NT2/D1 (cell line): ENCODE measurements around the gene NANOS1.

Experiments
- DNase-seq: peaks from one replicate; pipeline ENCODE4 v3.0.0-alpha.2; 2011; ENCODE audit warnings: low read depth, low spot score
- H3K27me3 ChIP-seq: 2 replicates; pipeline ENCODE4 v1.6.0; 2011; ENCODE audit warnings: mild to moderate bottlenecking; ENCODE audit not compliant: insufficient read length, insufficient read depth
- H3K36me3 ChIP-seq: 2 replicates; pipeline ENCODE4 v1.6.1; 2011; ENCODE audit warnings: mild to moderate bottlenecking, low read length, mixed read lengths; ENCODE audit not compliant: insufficient read depth, insufficient read length
- H3K4me1 ChIP-seq: 2 replicates; pipeline ENCODE4 v1.5.1; 2011; ENCODE audit not compliant: insufficient read depth, insufficient read length
- H3K4me3 ChIP-seq: 2 replicates; pipeline ENCODE4 v1.5.1; 2011; ENCODE audit warnings: low read depth; ENCODE audit not compliant: insufficient read length
- H3K9ac ChIP-seq: 2 replicates; pipeline ENCODE4 v1.6.0; 2011; ENCODE audit warnings: low read depth; ENCODE audit not compliant: insufficient read length
- H3K9me3 ChIP-seq: 2 replicates; pipeline ENCODE4 v1.5.1; 2011; ENCODE audit warnings: mild to moderate bottlenecking, low read length; ENCODE audit not compliant: insufficient read depth
- SUZ12 ChIP-seq: IDR thresholded peaks from 2 replicates; pipeline ENCODE4 v1.6.1; 2011; ENCODE audit not compliant: insufficient read length, insufficient read depth; ENCODE audit errors: extremely low read depth
- YY1 ChIP-seq: IDR thresholded peaks from 2 replicates; pipeline ENCODE4 v1.6.1; 2011; ENCODE audit not compliant: insufficient read length, insufficient read depth
- ZNF274 ChIP-seq: IDR thresholded peaks from 2 replicates; pipeline ENCODE4 v1.6.1; 2011; ENCODE audit warnings: mild to moderate bottlenecking, low read depth, low read length

Gene NANOS1, protein sequence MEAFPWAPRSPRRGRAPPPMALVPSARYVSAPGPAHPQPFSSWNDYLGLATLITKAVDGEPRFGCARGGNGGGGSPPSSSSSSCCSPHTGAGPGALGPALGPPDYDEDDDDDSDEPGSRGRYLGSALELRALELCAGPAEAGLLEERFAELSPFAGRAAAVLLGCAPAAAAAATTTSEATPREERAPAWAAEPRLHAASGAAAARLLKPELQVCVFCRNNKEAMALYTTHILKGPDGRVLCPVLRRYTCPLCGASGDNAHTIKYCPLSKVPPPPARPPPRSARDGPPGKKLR

DNA sequence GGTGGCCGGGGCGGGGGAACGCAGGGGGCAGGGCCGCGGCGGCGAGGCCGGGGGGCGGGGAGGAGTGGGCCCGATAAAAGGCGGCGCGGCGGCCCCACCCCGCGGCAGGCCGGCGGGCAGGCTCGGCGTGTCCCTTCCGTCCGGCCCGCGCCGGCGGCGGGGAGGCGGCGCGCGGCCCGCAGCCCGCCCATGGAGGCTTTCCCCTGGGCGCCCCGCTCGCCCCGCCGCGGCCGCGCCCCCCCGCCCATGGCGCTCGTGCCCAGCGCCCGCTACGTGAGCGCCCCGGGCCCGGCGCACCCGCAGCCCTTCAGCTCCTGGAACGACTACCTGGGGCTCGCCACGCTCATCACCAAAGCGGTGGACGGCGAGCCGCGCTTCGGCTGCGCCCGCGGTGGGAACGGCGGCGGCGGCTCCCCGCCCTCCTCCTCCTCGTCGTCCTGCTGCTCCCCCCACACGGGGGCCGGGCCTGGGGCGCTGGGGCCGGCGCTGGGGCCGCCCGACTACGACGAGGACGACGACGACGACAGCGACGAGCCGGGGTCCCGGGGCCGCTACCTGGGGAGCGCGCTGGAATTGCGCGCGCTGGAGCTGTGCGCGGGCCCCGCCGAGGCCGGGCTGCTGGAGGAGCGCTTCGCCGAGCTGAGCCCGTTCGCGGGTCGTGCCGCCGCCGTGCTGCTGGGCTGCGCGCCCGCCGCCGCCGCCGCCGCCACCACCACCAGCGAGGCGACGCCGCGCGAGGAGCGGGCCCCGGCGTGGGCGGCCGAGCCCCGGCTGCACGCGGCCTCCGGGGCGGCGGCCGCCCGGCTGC lies at the start of gene NANOS1:
TSS of gene NANOS1 (plus strand) at position 102 of the 808 bp plus-strand sequence. CDS start at position 190, 88 bp downstream.
- no peak for DNase-seq
- peak within 1 kb of the TSS; percentile 44 for H3K4me3 ChIP-seq
- no peaks in the 10 kb centered on the region for H3K27me3 ChIP-seq
- no peaks in the 10 kb centered on the region for H3K9me3 ChIP-seq
- TF ChIP-seq YY1 (no peak), SUZ12 (no peak), ZNF274 (no peak)
- H3K36me3 ChIP-seq, result peaks cover 11% of the 10 kb centered on the region
- peaks cover 15% of the 10 kb centered on the region for H3K4me1 ChIP-seq
- H3K9ac ChIP-seq, result peak within 1 kb of the TSS; percentile 71

DNA sequence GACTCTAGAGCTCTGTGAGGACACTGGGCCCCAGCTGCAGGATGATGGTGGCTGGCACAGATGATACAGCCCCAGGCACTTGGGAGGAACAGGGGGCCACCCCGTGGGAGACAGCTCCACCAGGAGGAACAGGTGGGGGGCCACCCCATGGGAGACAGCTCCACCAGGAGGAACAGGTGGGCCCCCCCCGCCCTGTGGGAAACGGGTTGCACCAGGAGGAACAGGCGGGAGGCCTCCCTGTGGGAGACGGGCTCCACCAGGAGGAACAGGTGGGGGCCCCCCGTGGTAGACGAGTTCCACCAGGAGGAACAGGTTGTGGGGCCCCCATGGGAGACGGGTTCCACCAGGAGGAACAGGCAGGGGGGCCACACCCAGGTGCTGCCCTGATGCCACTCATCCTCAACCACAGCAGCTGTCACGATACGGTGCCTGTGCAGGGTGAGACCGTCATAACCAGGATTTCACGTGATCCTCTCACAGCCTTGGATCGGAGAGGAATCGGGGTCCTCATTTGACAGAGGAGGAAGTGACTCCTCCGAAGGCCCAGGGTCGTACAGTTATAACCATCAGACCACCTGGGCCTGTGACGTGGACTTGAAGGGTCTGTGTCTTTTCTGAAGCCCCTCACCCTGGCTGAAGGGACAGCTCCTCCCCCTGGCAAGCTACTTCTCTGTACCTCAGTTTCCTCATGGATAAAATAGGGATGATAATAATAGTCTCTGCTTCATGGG lies 49.2 kb upstream of the NANOS1 start:
- DNase-seq, result no peak
- Histone ChIP-seq H3K9me3 (no peaks in the 10 kb centered on the region), H3K4me3 (no peak overlapping the region), H3K9ac (no peak overlapping the region), H3K27me3 (no peaks in the 10 kb centered on the region), H3K36me3 (no peaks in the 10 kb centered on the region), H3K4me1 (peaks cover 8% of the 10 kb centered on the region)
- TF ChIP-seq YY1, result no peak

GRCh38 chr10:118980870-118981269 lies 48.6 kb upstream of the NANOS1 start:
- Histone ChIP-seq H3K9ac (no peak overlapping the region), H3K9me3 (0 out of 2 replicates have a peak, but pooled peaks cover 4% of the 10 kb centered on the region), H3K4me1 (peaks cover 8% of the 10 kb centered on the region), H3K4me3 (no peak overlapping the region), H3K27me3 (no peaks in the 10 kb centered on the region), H3K36me3 (no peaks in the 10 kb centered on the region)
- DNase-seq, result no peak
- TF ChIP-seq ZNF274, result no peak
- TF ChIP-seq SUZ12, result no peak
- TF ChIP-seq YY1, result no peak

DNA sequence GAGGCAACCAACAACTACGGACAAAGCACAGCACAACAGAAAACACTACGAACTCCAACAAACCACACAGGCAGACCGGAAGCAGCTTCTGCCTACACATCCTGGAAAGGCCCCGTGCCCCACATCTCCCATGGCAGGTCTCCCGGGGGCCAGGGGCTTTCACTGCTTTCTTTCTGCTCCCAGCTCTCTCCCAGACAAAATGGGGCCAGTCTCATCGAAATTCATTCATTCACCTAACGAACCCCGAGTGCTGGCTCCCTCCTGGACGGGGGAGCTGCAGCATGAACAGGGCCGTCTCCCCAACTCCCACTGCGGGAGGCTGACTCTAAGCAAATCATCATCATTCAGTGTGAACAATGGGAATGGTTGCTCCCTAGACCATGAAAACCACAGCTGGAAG lies 47.6 kb upstream of the NANOS1 start:
- TF ChIP-seq ZNF274 (no peak), SUZ12 (no peak), YY1 (no peak)
- DNase-seq, result no peak
- no peak overlapping the region for H3K9ac ChIP-seq

DNA sequence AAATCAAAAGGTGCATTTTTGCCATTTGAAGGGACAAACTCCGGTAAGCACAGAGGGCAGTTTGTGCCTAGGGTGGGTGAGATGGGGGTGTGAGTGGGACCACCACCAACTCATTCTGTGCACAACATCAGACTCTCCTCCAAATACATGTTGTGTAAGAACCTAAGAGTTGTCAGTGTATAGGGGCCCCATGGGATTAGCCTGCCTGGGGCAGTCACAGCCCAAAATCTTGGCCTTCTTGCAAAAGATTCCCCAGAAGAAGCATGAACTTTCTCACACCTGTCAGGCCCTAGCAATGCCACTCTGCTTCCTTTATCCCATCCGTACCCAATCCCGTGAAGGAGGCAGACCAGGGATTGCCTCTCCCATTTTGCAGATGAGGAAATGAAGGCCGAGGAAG lies 47.1 kb upstream of the NANOS1 start:
- Histone ChIP-seq H3K9ac (no peak overlapping the region), H3K4me3 (no peak overlapping the region), H3K27me3 (no peaks in the 10 kb centered on the region), H3K36me3 (no peaks in the 10 kb centered on the region), H3K9me3 (0 out of 2 replicates have a peak, but pooled peaks cover 4% of the 10 kb centered on the region), H3K4me1 (peaks cover 8% of the 10 kb centered on the region)
- TF ChIP-seq ZNF274, result no peak
- no peak for TF ChIP-seq SUZ12
- no peak for TF ChIP-seq YY1
- no peak for DNase-seq

More for the DNA sequence above, 47.6 kb upstream of the NANOS1 start:
- no peaks in the 10 kb centered on the region for H3K36me3 ChIP-seq
- H3K4me1 ChIP-seq, result peaks cover 8% of the 10 kb centered on the region
- H3K9me3 ChIP-seq, result 0 out of 2 replicates have a peak, but pooled peaks cover 4% of the 10 kb centered on the region
- H3K27me3 ChIP-seq, result no peaks in the 10 kb centered on the region
- H3K4me3 ChIP-seq, result no peak overlapping the region

GRCh38 chr10:118983263-118983662 lies 46.3 kb upstream of the NANOS1 start:
- DNase-seq, result no peak
- Histone ChIP-seq H3K27me3 (no peaks in the 10 kb centered on the region), H3K4me1 (peaks cover 5% of the 10 kb centered on the region), H3K9ac (no peak overlapping the region), H3K36me3 (no peaks in the 10 kb centered on the region), H3K9me3 (0 out of 2 replicates have a peak, but pooled peaks cover 4% of the 10 kb centered on the region), H3K4me3 (no peak overlapping the region)
- TF ChIP-seq ZNF274 (no peak), SUZ12 (no peak), YY1 (no peak)

- Histone ChIP-seq H3K9me3 (0 out of 2 replicates have a peak, but pooled peaks cover 4% of the 10 kb centered on the region), H3K27me3 (no peaks in the 10 kb centered on the region), H3K4me1 (peaks cover 5% of the 10 kb centered on the region), H3K36me3 (no peaks in the 10 kb centered on the region), H3K4me3 (no peak overlapping the region), H3K9ac (no peak overlapping the region)
- TF ChIP-seq ZNF274, result no peak
- TF ChIP-seq SUZ12, result no peak
- no peak for TF ChIP-seq YY1
- DNase-seq, result no peak
Measured at GRCh38 chr10:118985576-118985975, 43.9 kb upstream of the NANOS1 start.
